AG04450 (cell line): ENCODE measurements around the gene PDE3A. TPM values are rescaled to one million over a fixed set of nuclear protein-coding genes. Genes with fewer than 3 reads are reported as not detected.

ENCODE experiments used
- CTCF ChIA-PET: fragments of 300-600, 350-600 bp; formaldehyde crosslinking; extraction: SDS; loops from one replicate; lab custom pipeline; 2022; ENCODE audit warnings: antibody characterized with exemption, inconsistent platforms; lab: Charles Lee
- POLR2A ChIA-PET: fragments of 350-600 bp; formaldehyde crosslinking; extraction: SDS; loops from one replicate; lab custom pipeline; 2021; ENCODE audit warnings: antibody characterized with exemption, inconsistent platforms; lab: Yijun Ruan, JAX
- DNase-seq: peaks from one replicate; pipeline ENCODE4 v3.0.0-alpha.2; 2011; ENCODE audit warnings: low read depth, low spot score
- H3K27ac ChIP-seq: one replicate; pipeline ENCODE4 v1.5.1; 2012; ENCODE audit warnings: low read depth, low read length, control low read depth
- H3K27me3 ChIP-seq: one replicate; pipeline ENCODE4 v1.6.0; 2012; ENCODE audit warnings: low read length; ENCODE audit not compliant: control insufficient read depth, insufficient read depth
- H3K4me3 ChIP-seq: 2 replicates; pipeline ENCODE4 v1.5.1; 2011; ENCODE audit warnings: mild to moderate bottlenecking, low read depth, low read length, control low read depth
- H3K9me3 ChIP-seq: 2 replicates; pipeline ENCODE4 v1.5.1; 2012; ENCODE audit warnings: low read length; ENCODE audit not compliant: control insufficient read depth, insufficient read depth
- polyA plus RNA-seq: library from polyadenylated mRNA; depleted of rRNA; stranded (reverse); fragments of >200 nt; gene quantifications from 2 replicates; pipeline ENCODE4 v1.2.3, GENCODE V29; 2011
- TF ChIP-seq, protein P1 (sequence below): IDR thresholded peaks from 2 replicates; pipeline ENCODE4 v1.5.1; 2011; ENCODE audit warnings: low read depth, low read length, control low read depth, inconsistent platforms

Gene PDE3A
- polyA plus RNA-seq, 1 experiment = 0.10 TPM

DNA sequence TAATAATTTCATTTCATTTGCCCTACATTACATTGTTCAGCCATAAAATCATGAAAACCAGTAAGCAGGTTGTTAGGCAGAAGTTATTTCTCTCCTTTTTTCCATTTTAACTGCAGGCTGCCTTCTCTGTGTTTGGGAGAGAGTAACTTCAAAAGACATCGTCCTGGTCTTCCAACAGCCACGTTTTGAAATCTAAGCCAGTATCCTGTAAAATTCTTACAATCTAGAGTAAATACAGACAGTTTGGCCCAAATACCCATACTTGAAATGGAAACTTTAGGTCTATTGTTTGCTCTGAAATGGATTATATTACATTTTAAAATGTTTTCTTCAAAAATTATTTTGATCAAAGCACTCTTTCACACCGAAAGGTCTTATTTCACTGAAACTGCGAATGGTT, 260.7 kb downstream of the PDE3A start:
- Histone ChIP-seq H3K27ac (no peak overlapping the region), H3K4me3 (no peak overlapping the region), H3K9me3 (no peaks in the 10 kb centered on the region), H3K27me3 (no peaks in the 10 kb centered on the region)
- ChIA-PET CTCF (no interaction called here), POLR2A (no interaction called here)
- TF ChIP-seq, protein P1, sequence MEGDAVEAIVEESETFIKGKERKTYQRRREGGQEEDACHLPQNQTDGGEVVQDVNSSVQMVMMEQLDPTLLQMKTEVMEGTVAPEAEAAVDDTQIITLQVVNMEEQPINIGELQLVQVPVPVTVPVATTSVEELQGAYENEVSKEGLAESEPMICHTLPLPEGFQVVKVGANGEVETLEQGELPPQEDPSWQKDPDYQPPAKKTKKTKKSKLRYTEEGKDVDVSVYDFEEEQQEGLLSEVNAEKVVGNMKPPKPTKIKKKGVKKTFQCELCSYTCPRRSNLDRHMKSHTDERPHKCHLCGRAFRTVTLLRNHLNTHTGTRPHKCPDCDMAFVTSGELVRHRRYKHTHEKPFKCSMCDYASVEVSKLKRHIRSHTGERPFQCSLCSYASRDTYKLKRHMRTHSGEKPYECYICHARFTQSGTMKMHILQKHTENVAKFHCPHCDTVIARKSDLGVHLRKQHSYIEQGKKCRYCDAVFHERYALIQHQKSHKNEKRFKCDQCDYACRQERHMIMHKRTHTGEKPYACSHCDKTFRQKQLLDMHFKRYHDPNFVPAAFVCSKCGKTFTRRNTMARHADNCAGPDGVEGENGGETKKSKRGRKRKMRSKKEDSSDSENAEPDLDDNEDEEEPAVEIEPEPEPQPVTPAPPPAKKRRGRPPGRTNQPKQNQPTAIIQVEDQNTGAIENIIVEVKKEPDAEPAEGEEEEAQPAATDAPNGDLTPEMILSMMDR = no peak
- no peak for DNase-seq

DNA sequence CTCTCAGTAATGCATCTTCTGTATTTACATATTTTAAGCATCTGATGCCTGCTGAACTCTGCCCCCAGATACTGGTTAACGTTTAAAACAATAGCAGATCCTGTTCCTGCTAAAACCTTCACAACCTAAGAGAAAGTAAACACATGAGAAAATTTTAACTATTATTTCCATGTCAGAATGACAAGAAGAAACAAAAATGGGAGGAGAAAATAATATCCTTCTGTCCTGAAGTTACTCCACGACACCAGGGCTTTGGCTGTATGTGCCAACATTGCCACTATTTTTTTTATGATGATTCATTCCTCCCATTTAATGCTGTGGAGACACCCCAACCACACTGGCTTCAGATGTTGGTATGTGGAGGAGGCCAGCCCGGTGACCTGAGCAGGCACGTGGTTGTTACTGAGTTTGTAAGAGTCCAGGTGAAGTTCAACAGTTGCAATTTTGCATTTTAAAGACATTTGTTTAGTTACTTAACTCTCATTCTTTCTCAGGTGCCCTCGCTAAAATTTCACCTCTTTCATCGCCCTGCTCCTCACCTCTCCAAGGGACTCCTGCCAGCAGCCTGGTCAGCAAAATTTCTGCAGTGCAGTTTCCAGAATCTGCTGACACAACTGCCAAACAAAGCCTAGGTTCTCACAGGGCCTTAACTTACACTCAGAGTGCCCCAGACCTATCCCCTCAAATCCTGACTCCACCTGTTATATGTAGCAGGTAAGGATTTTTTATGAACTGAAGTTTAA, 261.2 kb downstream of the PDE3A start:
- Histone ChIP-seq H3K9me3 (no peaks in the 10 kb centered on the region), H3K27ac (no peak overlapping the region), H3K4me3 (no peak overlapping the region), H3K27me3 (no peaks in the 10 kb centered on the region)
- TF ChIP-seq, protein P1 = no peak
- DNase-seq = no peak
- POLR2A ChIA-PET = no interaction called here
- CTCF ChIA-PET = no interaction called here

DNA sequence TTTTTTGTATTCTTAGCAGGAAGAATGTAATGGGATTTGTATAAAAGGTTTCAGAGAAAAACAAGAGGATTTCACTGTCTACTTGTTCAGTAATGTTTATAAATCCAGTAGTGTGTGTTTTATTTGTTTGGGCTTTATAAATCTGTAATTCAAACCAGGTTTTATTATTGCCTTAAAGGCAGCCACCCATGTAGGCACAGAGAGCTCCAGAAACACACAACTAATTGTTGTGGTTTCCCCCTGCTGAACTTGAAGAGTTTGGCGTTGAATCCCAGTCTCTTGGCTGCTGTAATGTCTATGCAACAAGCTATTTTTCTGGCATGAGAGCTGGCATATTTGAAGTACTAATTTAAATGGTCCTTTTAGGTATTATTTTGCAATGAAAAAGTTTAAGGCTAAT, 263.4 kb downstream of the PDE3A start:
- H3K27ac ChIP-seq = no peak overlapping the region
- ChIA-PET CTCF (interaction anchor here (0.9 kb wide), 1 partner anchor 13 kb away, joined by 3 read pairs; no protein-coding TSS in a partner anchor), POLR2A (no interaction called here)
- H3K9me3 ChIP-seq = no peaks in the 10 kb centered on the region
- H3K27me3 ChIP-seq = no peaks in the 10 kb centered on the region
- no peak for DNase-seq
- TF ChIP-seq, protein P1 = no peak
- H3K4me3 ChIP-seq = no peak overlapping the region

DNA sequence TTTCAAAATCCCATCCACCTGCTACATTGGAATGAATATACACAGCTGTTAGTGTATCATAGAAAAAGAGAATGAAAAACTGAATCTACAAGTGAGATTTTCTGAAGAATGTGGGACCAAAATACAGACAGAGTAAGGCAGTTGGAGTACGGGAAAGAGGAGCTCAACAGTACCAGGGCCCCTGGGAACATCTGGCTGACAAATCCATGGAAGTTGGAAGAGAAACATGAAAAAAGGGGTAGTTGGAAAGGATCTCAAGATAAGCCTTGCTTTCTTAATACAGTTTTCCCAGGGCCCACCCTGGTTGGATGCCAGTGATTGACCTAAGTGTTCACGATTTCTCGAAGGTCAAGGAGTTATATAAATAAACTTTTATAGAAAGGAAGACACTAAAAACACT, 272.8 kb downstream of the PDE3A start:
- Histone ChIP-seq H3K4me3 (no peak overlapping the region), H3K27ac (no peak overlapping the region), H3K9me3 (no peaks in the 10 kb centered on the region), H3K27me3 (no peaks in the 10 kb centered on the region)
- DNase-seq = no peak
- TF ChIP-seq, protein P1 = no peak
- CTCF ChIA-PET = interaction anchor here (1.2 kb wide), 1 partner anchor 39 kb away, joined by 3 read pairs; no protein-coding TSS in a partner anchor
- POLR2A ChIA-PET = no interaction called here

DNA sequence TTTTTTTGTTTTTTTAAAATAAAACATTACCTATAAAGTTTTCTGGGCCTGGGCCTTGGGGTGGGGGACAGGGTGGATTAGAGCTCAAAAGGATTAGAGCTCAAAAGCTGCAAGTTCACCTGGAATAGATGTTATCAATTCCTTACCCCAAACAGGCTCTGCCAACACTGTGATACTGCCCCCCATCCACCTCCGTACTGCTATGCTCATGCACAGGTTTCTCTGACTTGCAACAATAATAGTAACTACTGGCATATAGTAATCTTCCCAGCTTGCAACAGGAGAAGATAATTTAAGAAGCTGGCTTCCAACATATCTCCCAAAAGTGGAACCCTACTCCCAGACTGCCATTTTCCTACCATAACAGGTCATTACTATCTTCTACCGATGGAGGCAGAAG, 275.5 kb downstream of the PDE3A start:
- no peaks in the 10 kb centered on the region for H3K27me3 ChIP-seq
- CTCF ChIA-PET = interaction anchor here (0.5 kb wide), 1 partner anchor 942 kb away, joined by 3 read pairs; no protein-coding TSS in a partner anchor
- H3K27ac ChIP-seq = no peak overlapping the region
- TF ChIP-seq, protein P1 = no peak
- no peak overlapping the region for H3K4me3 ChIP-seq
- DNase-seq = no peak
- POLR2A ChIA-PET = no interaction called here
- H3K9me3 ChIP-seq = no peaks in the 10 kb centered on the region
